Endothelial cell (in vitro differentiated cells): Measurements from ENCODE around the gene GNAI2. TPM values are rescaled to one million over a fixed set of nuclear protein-coding genes. Genes with fewer than 3 reads are reported as not detected.

Source experiments
- DNase-seq: peaks from one replicate; pipeline ENCODE4 v3.0.0; 2021; ENCODE audit warnings: low spot score
- H3K27ac Mint-ChIP-seq: one replicate; pipeline ENCODE4 v1.8.0; 2021; ENCODE audit warnings: mixed read lengths, inconsistent platforms; ENCODE audit not compliant: unreplicated experiment
- H3K27me3 Mint-ChIP-seq: one replicate; pipeline ENCODE4 v1.8.0; 2021; ENCODE audit warnings: mild to moderate bottlenecking, moderate library complexity, mixed read lengths, inconsistent platforms; ENCODE audit not compliant: unreplicated experiment
- H3K36me3 Mint-ChIP-seq: one replicate; pipeline ENCODE4 v1.8.0; 2021; ENCODE audit warnings: mild to moderate bottlenecking, low read depth, mixed read lengths, inconsistent platforms; ENCODE audit not compliant: unreplicated experiment
- H3K4me1 Mint-ChIP-seq: one replicate; pipeline ENCODE4 v1.8.0; 2021; ENCODE audit warnings: mild to moderate bottlenecking, mixed read lengths, inconsistent platforms; ENCODE audit not compliant: unreplicated experiment
- H3K4me3 Mint-ChIP-seq: one replicate; pipeline ENCODE4 v1.8.0; 2021; ENCODE audit warnings: mild to moderate bottlenecking, mixed read lengths, inconsistent platforms; ENCODE audit not compliant: unreplicated experiment
- H3K9me3 Mint-ChIP-seq: one replicate; pipeline ENCODE4 v1.8.0; 2021; ENCODE audit warnings: mixed read lengths, inconsistent platforms; ENCODE audit not compliant: unreplicated experiment
- microRNA-seq: library from miRNA; unstranded; fragments of <30 nt; microRNA quantifications from one replicate; pipeline ENCODE4, GENCODE V29; 2020; ENCODE audit not compliant: unreplicated experiment
- total RNA-seq: library from RNA; stranded (reverse); fragmentation: NEBNext Ultra II Directional; extraction: Animal tissue kit (Norgen Biotek cat#: 25700); gene quantifications from one replicate; pipeline ENCODE4 v1.2.1, GENCODE V29; 2021; ENCODE audit not compliant: unreplicated experiment
- TF ChIP-seq, protein P1 (sequence below): fragments of 200-600 bp; sonication (generic); IDR thresholded peaks from one replicate; pipeline ENCODE4 v1.5.0; 2021; ENCODE audit warnings: antibody characterized with exemption; ENCODE audit not compliant: unreplicated experiment

Gene GNAI2
- total RNA-seq, 1 donor from 2014 or later: 771 TPM

DNA sequence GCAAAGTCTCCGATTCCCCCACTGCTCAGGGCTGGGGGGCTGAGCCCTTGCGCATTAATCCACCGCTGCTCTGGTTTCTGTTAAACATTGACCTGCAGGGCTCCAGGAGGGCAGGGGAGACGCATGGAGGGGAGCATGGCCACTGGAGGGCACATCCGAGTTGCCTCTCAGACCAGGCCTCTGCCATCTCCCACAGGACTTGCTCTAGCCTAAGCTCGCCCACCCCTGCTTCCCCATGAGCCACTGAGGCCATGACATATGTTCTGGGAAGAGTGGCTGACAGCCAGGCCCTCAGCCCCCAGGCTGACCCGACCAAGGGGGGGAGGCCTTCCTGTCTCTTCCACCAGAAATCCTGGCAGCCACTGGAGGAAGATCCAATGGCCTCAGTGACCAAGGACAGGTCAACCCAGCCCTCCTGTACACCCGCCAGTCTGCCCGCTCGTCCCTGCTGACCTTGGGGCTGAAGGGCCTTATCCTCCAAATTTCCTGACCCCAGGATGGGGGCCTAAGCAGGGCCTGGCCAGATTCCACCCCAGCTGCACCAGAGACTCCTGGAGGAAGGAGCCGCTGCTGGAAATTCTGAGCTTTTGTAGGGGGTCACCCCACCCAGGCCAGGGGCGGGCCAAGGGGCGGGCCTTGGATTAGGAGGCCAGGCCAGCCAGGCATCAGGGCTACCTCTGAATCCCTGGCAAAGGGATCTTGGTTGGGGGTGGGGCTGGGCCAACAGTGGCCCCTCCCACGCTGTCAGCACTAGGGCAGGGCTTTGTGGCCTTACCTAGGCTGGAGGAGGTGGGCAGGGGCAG lies 67.2 kb downstream of the GNAI2 start, which contains the start of gene HYAL1:
TSS of gene HYAL1 (minus strand) at position 562 of the 803 bp plus-strand sequence. CDS start 618 bp downstream, outside the sequence.
- Mint-ChIP-seq H3K9me3 (no peaks in the 10 kb centered on the region), H3K36me3 (no peaks in the 10 kb centered on the region), H3K4me1 (peaks cover 10% of the 10 kb centered on the region), H3K27ac (no peak within 1 kb of the TSS), H3K27me3 (peaks cover 5% of the 10 kb centered on the region), H3K4me3 (no peak within 1 kb of the TSS)
- no peak for DNase-seq
- TF ChIP-seq, protein P1, sequence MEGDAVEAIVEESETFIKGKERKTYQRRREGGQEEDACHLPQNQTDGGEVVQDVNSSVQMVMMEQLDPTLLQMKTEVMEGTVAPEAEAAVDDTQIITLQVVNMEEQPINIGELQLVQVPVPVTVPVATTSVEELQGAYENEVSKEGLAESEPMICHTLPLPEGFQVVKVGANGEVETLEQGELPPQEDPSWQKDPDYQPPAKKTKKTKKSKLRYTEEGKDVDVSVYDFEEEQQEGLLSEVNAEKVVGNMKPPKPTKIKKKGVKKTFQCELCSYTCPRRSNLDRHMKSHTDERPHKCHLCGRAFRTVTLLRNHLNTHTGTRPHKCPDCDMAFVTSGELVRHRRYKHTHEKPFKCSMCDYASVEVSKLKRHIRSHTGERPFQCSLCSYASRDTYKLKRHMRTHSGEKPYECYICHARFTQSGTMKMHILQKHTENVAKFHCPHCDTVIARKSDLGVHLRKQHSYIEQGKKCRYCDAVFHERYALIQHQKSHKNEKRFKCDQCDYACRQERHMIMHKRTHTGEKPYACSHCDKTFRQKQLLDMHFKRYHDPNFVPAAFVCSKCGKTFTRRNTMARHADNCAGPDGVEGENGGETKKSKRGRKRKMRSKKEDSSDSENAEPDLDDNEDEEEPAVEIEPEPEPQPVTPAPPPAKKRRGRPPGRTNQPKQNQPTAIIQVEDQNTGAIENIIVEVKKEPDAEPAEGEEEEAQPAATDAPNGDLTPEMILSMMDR: no peak

DNA sequence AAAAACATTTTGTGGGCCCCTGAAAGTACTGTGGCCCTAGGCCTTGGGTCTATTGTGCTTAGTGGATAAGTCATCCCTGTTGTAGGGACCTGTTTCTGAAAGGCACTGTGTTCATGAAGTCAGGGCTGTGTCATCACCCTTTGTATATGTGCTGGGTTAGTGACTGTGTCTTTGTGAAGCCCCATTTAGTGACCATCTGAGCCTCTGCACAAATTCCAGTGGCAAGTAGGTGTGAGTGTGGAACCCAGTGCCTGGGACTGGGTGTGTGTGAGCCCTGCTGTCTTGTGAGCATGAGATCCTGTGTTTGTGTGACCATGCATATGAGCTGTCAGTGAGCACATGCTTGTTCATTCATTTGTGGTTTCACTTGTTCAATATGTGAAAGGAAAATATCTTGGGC lies 68.6 kb downstream of the GNAI2 start:
- Mint-ChIP-seq H3K9me3 (no peaks in the 10 kb centered on the region), H3K4me3 (no peak overlapping the region), H3K36me3 (peaks cover under 1% of the 10 kb centered on the region), H3K27ac (no peak overlapping the region), H3K4me1 (peaks cover 9% of the 10 kb centered on the region), H3K27me3 (peaks cover 5% of the 10 kb centered on the region)
- no peak for DNase-seq
- TF ChIP-seq, protein P1: no peak

Small RNAs within 50 kb of the gene (microRNA-seq; reads per million reads assigned to microRNA genes)
- not detected for gene MIR5787

Other genes starting within 250 kb of the GNAI2 start
- 219 TPM for gene RBM5, start 147.3 kb upstream of the GNAI2 start, total RNA-seq
- gene SEMA3F, start 80.9 kb upstream of the GNAI2 start, total RNA-seq: 21.3 TPM
- 0.59 TPM for gene GNAT1, start 44.6 kb upstream of the GNAI2 start, total RNA-seq
- 0.56 TPM for gene SLC38A3, start 30.9 kb upstream of the GNAI2 start, total RNA-seq
- gene SEMA3B, start 32.9 kb downstream of the GNAI2 start, total RNA-seq: 1.7 TPM
- 0.18 TPM for gene LSMEM2, start 42.9 kb downstream of the GNAI2 start, total RNA-seq
- gene IFRD2, start 56.2 kb downstream of the GNAI2 start, total RNA-seq: 43.2 TPM
- 12.7 TPM for gene HYAL3, start 63.2 kb downstream of the GNAI2 start, total RNA-seq
- gene NAA80, start 63.2 kb downstream of the GNAI2 start, total RNA-seq: 17.1 TPM
- 1.6 TPM for gene HYAL1, start 67.4 kb downstream of the GNAI2 start, total RNA-seq
- gene HYAL2, start 86.5 kb downstream of the GNAI2 start, total RNA-seq: 214 TPM
- 36.4 TPM for gene TUSC2, start 92.0 kb downstream of the GNAI2 start, total RNA-seq
- 14.8 TPM for gene RASSF1, start 104.6 kb downstream of the GNAI2 start, total RNA-seq
- gene ZMYND10, start 109.5 kb downstream of the GNAI2 start, total RNA-seq: not detected
- gene NPRL2, start 114.6 kb downstream of the GNAI2 start, total RNA-seq: 18.0 TPM
- 5.5 TPM for gene CYB561D2, start 114.7 kb downstream of the GNAI2 start, total RNA-seq
- 44.9 TPM for gene TMEM115, start 123.3 kb downstream of the GNAI2 start, total RNA-seq